SK-N-SH (cell line): ENCODE data around the gene CCSER1. TPM values are rescaled to one million over a fixed set of nuclear protein-coding genes. Genes with fewer than 3 reads are reported as not detected.

ENCODE experiments used
- CTCF ChIA-PET: fragments of 300-600, 350-600 bp; formaldehyde crosslinking; extraction: SDS; loops from one replicate; lab custom pipeline; 2021; lab: Yijun Ruan, JAX
- POLR2A ChIA-PET: fragments of 350-600 bp; sonication (Branson Sonifier 250); formaldehyde crosslinking; extraction: SDS; loops from one replicate; lab custom pipeline; 2020; ENCODE audit warnings: antibody characterized with exemption, inconsistent platforms; lab: Yijun Ruan, JAX
- DNase-seq: peaks from one replicate; pipeline ENCODE4 v3.0.0; 2012
- H2AFZ ChIP-seq: fragments of 200-600 bp; sonication (generic); 2 replicates; pipeline ENCODE4 v1.8.1; 2016; ENCODE audit warnings: antibody characterized with exemption, mild to moderate bottlenecking, low read depth
- H3F3A ChIP-seq: fragments of 200-600 bp; sonication (generic); replicated peaks from 2 replicates; pipeline ENCODE3; 2016; ENCODE audit warnings: antibody characterized with exemption, mild to moderate bottlenecking; ENCODE audit not compliant: insufficient read depth
- H3K27ac ChIP-seq, 2 experiments: fragments of 200-500 bp in 1 of 2; fragments of 200-600 bp in 1 of 2; sonication (Bioruptor generic) in 1 of 2; sonication (generic), shearing (Covaris generic) in 1 of 2; 2 replicates each; pipeline versions ENCODE4 v1.5.1 to v1.6.1; 2014 to 2016; ENCODE audit warnings: low read depth in 2 of 2, inconsistent platforms in 1 of 2, low read length in 1 of 2, mild to moderate bottlenecking in 1 of 2, mixed read lengths in 1 of 2
- H3K27me3 ChIP-seq: fragments of 200-600 bp; sonication (generic), shearing (Covaris generic); 2 replicates; pipeline ENCODE4 v1.6.1; 2016; ENCODE audit warnings: mixed run types; ENCODE audit not compliant: insufficient read depth
- H3K36me3 ChIP-seq, 2 experiments: fragments of 200-500 bp in 1 of 2; fragments of 200-600 bp in 1 of 2; sonication (Bioruptor generic) in 1 of 2; sonication (generic) in 1 of 2; replicated peaks in 1 of 2; 2 replicates each; pipeline versions ENCODE3 to v1.5.1; 2014 to 2016; ENCODE audit warnings: low read length in 1 of 2, mild to moderate bottlenecking in 1 of 2; ENCODE audit not compliant: insufficient read depth in 2 of 2, control insufficient read depth in 1 of 2
- H3K4me1 ChIP-seq, 2 experiments: fragments of 200-500 bp in 1 of 2; fragments of 200-600 bp in 1 of 2; sonication (Bioruptor generic) in 1 of 2; sonication (generic), shearing (Covaris generic) in 1 of 2; 2 replicates each; pipeline versions ENCODE4 v1.5.1 to v1.6.1; 2014 to 2016; ENCODE audit warnings: low read depth in 1 of 2, low read length in 1 of 2, mixed run types in 1 of 2; ENCODE audit not compliant: insufficient read depth in 2 of 2, control insufficient read depth in 1 of 2
- H3K4me2 ChIP-seq: fragments of 200-600 bp; sonication (generic), shearing (Covaris generic); 2 replicates; pipeline ENCODE4 v1.6.1; 2017; ENCODE audit warnings: mixed run types
- H3K4me3 ChIP-seq, 2 experiments: fragments of 200-500 bp in 1 of 2; fragments of 200-600 bp in 1 of 2; sonication (Bioruptor generic) in 1 of 2; sonication (generic), shearing (Covaris generic) in 1 of 2; 2 replicates each; pipeline versions ENCODE4 v1.5.1 to v1.8.1; 2014 to 2016; ENCODE audit warnings: low read depth in 2 of 2, inconsistent platforms in 1 of 2, low read length in 1 of 2, mild to moderate bottlenecking in 1 of 2, mixed read lengths in 1 of 2, moderate library complexity in 1 of 2
- H3K79me2 ChIP-seq: fragments of 200-600 bp; sonication (generic); 2 replicates; pipeline ENCODE4 v1.8.1; 2017; ENCODE audit warnings: mild to moderate bottlenecking; ENCODE audit not compliant: insufficient read depth
- H3K9ac ChIP-seq: fragments of 200-600 bp; sonication (generic); 2 replicates; pipeline ENCODE4 v1.6.1; 2017; ENCODE audit warnings: mixed run types
- H3K9me2 ChIP-seq: fragments of 200-600 bp; sonication (generic); 2 replicates; pipeline ENCODE4 v1.6.1; 2017; ENCODE audit warnings: mixed run types
- H3K9me3 ChIP-seq: fragments of 200-600 bp; sonication (generic); 2 replicates; pipeline ENCODE4 v1.6.1; 2017; ENCODE audit warnings: mixed run types, mild to moderate bottlenecking, moderate library complexity
- H4K20me1 ChIP-seq: fragments of 200-600 bp; sonication (generic); 2 replicates; pipeline ENCODE4 v1.6.1; 2017; ENCODE audit warnings: mild to moderate bottlenecking, mixed run types; ENCODE audit not compliant: insufficient read depth
- EP300 ChIP-seq, 2 experiments: IDR thresholded peaks; 2 replicates each; pipeline versions ENCODE4 v1.4.0 to v1.6.1; 2012; ENCODE audit warnings: borderline replicate concordance in 1 of 2, low read depth in 1 of 2, low read length in 1 of 2
- EZH2phosphoT487 ChIP-seq: fragments of 200-600 bp; sonication (generic); IDR thresholded peaks from 2 replicates; pipeline ENCODE4 v1.6.1; 2017; ENCODE audit warnings: low read depth, mixed run types, mild to moderate bottlenecking, antibody characterized with exemption, moderate library complexity, borderline replicate concordance
- FOSL2 ChIP-seq: IDR thresholded peaks from 2 replicates; pipeline ENCODE4 v1.4.0; 2012; ENCODE audit warnings: low read depth, mild to moderate bottlenecking, moderate library complexity, borderline replicate concordance
- GABPA ChIP-seq: IDR thresholded peaks from 2 replicates; pipeline ENCODE4 v1.4.0; 2012; ENCODE audit warnings: low read depth, mild to moderate bottlenecking
- IRF3 ChIP-seq: fragments of 150-350 bp; IDR thresholded peaks from 2 replicates; pipeline ENCODE4 v1.6.1; 2016; ENCODE audit warnings: mild to moderate bottlenecking, low read depth, low read length
- JUND ChIP-seq: IDR thresholded peaks from 2 replicates; pipeline ENCODE4 v1.4.0; 2012
- RCOR1 ChIP-seq: fragments of 150-350 bp; IDR thresholded peaks from 2 replicates; pipeline ENCODE4 v1.6.1; 2017; ENCODE audit warnings: antibody characterized with exemption, low read length
- REST ChIP-seq: IDR thresholded peaks from 2 replicates; pipeline ENCODE4 v1.6.1; 2012; ENCODE audit warnings: mild to moderate bottlenecking, low read depth, low read length, moderate library complexity
- YY1 ChIP-seq: IDR thresholded peaks from 2 replicates; pipeline ENCODE4 v1.4.0; 2012; ENCODE audit warnings: low read depth, mild to moderate bottlenecking
- WGBS: methylation state at CpG from one replicate; pipeline ENCODE4 v1.1.6; 2017; ENCODE audit warnings: low lambda C conversion rate; 5-methylcytosine and 5-hydroxymethylcytosine counted together
- polyA plus RNA-seq, 3 experiments: library from polyadenylated mRNA; depleted of rRNA; stranded (reverse); fragments of >200 nt; gene quantifications; 2 replicates each; pipeline ENCODE4 v1.2.3, GENCODE V29; 2012
- TF ChIP-seq, protein P1 (sequence below): IDR thresholded peaks from 2 replicates; pipeline ENCODE4 v1.4.0; 2012; ENCODE audit warnings: low read depth

CCSER1 gene
- polyA plus RNA-seq, 1 of the 3 experiments (the other 2 are of a cell fraction): 0.05 TPM

- Histone ChIP-seq H3K79me2 (no peaks in the 10 kb centered on the region), H3K4me2 (no peak overlapping the region), H3K9me3 (no peaks in the 10 kb centered on the region), H3K27me3 (no peaks in the 10 kb centered on the region), H3K9me2 (no peaks in the 10 kb centered on the region), H3K4me3 (no peak overlapping the region), H4K20me1 (no peaks in the 10 kb centered on the region), H2AFZ (no peak overlapping the region), H3K9ac (no peak overlapping the region), H3K36me3 (no peaks in the 10 kb centered on the region), H3K4me1 (no peaks in the 10 kb centered on the region; a peak in 1 of 4 replicates), H3K27ac (no peak overlapping the region), H3F3A (no peaks in the 10 kb centered on the region)
- TF ChIP-seq JUND (no peak), FOSL2 (no peak), RCOR1 (no peak), EZH2phosphoT487 (no peak), EP300 (IDR thresholded peaks at IDR 0.05; ENCODE audit: borderline replicate concordance in 1 of 2, low read depth in 1 of 2, low read length in 1 of 2) (no peak), REST (no peak), GABPA (no peak), YY1 (no peak), IRF3 (no peak)
- TF ChIP-seq, protein P1, sequence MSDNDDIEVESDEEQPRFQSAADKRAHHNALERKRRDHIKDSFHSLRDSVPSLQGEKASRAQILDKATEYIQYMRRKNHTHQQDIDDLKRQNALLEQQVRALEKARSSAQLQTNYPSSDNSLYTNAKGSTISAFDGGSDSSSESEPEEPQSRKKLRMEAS: no peak
- CTCF ChIA-PET: interaction anchor here (0.6 kb wide), 1 partner anchor 181 kb away, joined by 3 read pairs; no protein-coding TSS in a partner anchor
- WGBS: 79% methylated on average over 6 of the region's 6 CpGs
- POLR2A ChIA-PET: interaction anchor here (0.5 kb wide), 1 partner anchor 11 kb away, joined by 3 read pairs; no protein-coding TSS in a partner anchor
- no peak for DNase-seq
These were observed 852.4 kb downstream of the CCSER1 start for GRCh38 chr4:90979556-90979955.

DNA sequence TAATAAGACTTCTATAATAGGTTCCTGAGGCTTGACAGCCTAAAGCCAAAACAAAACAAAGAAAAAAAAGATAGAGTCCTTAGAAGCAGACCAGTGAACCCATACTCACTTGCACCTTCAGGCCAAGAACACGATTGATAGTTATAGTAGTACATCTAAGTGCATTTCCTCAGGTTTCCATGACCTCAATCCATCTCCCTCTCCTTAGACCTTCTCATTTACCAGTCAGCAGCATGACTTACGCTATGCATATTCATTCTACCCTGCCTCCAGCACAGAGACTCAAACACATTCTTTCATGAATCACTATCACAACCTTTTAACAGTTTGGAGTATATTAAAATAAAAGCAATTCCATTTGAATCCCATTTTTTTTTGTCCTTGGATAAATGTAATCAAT is 855.6 kb downstream of the CCSER1 start:
- 45% methylated on average over 2 of the region's 2 CpGs for WGBS
- ChIA-PET POLR2A (no interaction called here), CTCF (no interaction called here)
- TF ChIP-seq REST: no peak
- Histone ChIP-seq H3K9me2 (no peaks in the 10 kb centered on the region), H3K27me3 (no peaks in the 10 kb centered on the region), H3F3A (no peaks in the 10 kb centered on the region), H3K4me2 (no peak overlapping the region), H3K36me3 (no peaks in the 10 kb centered on the region), H3K27ac (no peak overlapping the region), H4K20me1 (no peaks in the 10 kb centered on the region), H3K9me3 (no peaks in the 10 kb centered on the region), H3K4me3 (no peak overlapping the region), H3K4me1 (no peaks in the 10 kb centered on the region; a peak in 1 of 4 replicates), H3K9ac (no peak overlapping the region), H3K79me2 (no peaks in the 10 kb centered on the region), H2AFZ (no peak overlapping the region)
- DNase-seq: no peak
